Gastroesophageal sphincter (tissue), 4 donors: ENCODE data around the gene RFNG. TPM values are rescaled to one million over a fixed set of nuclear protein-coding genes. Genes with fewer than 3 reads are reported as not detected.

Source experiments
- ATAC-seq: fragments of 150-250 bp; one replicate; pipeline ENCODE4 v1.9.1; 2016; ENCODE audit warnings: mild to moderate bottlenecking, moderate library complexity
- H3K27ac ChIP-seq, 4 donors: fragments of 200-600 bp; sonication (generic) in 3 of 4; 1 replicate in 3 of 4; 2 replicates in 1 of 4; pipeline ENCODE4 v1.5.1; 2016 to 2019
- H3K27me3 ChIP-seq: fragments of 200-600 bp; sonication (generic); one replicate; pipeline ENCODE4 v1.5.1; 2019
- H3K36me3 ChIP-seq, 2 donors: fragments of 200-600 bp; sonication (generic); one replicate each; pipeline ENCODE4 v1.5.1; 2019; ENCODE audit warnings: control low read depth in 1 of 2
- H3K4me1 ChIP-seq, 3 donors: fragments of 200-600 bp; sonication (generic); 1 replicate in 2 of 3; 2 replicates in 1 of 3; pipeline ENCODE4 v1.5.1; 2016 to 2019; ENCODE audit warnings: control low read depth in 2 of 3
- H3K4me3 ChIP-seq, 2 donors: fragments of 200-600 bp; sonication (generic); one replicate each; pipeline ENCODE4 v1.5.1; 2019; ENCODE audit warnings: mild to moderate bottlenecking in 1 of 2, moderate library complexity in 1 of 2
- H3K9me3 ChIP-seq, 3 donors: fragments of 200-600 bp; sonication (generic); one replicate each; pipeline ENCODE4 v1.5.1; 2017 to 2019; ENCODE audit warnings: control low read depth in 2 of 3
- EP300 ChIP-seq: sonication (generic); formaldehyde crosslinking; IDR thresholded peaks from one replicate; pipeline ENCODE4 v1.6.1; 2017; ENCODE audit warnings: antibody characterized with exemption, mild to moderate bottlenecking
- POLR2A ChIP-seq, 2 donors: fragments of 450-650 bp; IDR thresholded peaks; one replicate each; pipeline ENCODE4 v1.6.1; 2017; ENCODE audit warnings: antibody characterized with exemption in 2 of 2, mild to moderate bottlenecking in 2 of 2, moderate library complexity in 1 of 2
- POLR2AphosphoS5 ChIP-seq: sonication (generic); formaldehyde crosslinking; IDR thresholded peaks from one replicate; pipeline ENCODE4 v1.6.1; 2017; ENCODE audit warnings: antibody characterized with exemption
- WGBS, 2 donors: methylation state at CpG; one replicate each; pipeline ENCODE4 v1.1.5; 2018; ENCODE audit warnings: low coverage in 1 of 2; 5-methylcytosine and 5-hydroxymethylcytosine counted together
- total RNA-seq, 4 donors: library from RNA; depleted of rRNA; stranded (reverse); fragments of >200 nt; gene quantifications; one replicate each; pipeline ENCODE4 v1.1.0, GENCODE V29; 2016
- TF ChIP-seq, protein P1 (sequence below), 4 experiments: fragments of 200-600 bp in 2 of 4; fragments of 450-650 bp in 2 of 4; sonication (generic) in 1 of 4; IDR thresholded peaks; one replicate each; pipeline ENCODE4 v1.5.1; 2017 to 2019; ENCODE audit warnings: antibody characterized with exemption in 4 of 4, mild to moderate bottlenecking in 2 of 4, moderate library complexity in 2 of 4

Gene RFNG
- total RNA-seq, 4 donors from 2014 or later = 28.8 to 48.2 (median 34.3) TPM

DNA sequence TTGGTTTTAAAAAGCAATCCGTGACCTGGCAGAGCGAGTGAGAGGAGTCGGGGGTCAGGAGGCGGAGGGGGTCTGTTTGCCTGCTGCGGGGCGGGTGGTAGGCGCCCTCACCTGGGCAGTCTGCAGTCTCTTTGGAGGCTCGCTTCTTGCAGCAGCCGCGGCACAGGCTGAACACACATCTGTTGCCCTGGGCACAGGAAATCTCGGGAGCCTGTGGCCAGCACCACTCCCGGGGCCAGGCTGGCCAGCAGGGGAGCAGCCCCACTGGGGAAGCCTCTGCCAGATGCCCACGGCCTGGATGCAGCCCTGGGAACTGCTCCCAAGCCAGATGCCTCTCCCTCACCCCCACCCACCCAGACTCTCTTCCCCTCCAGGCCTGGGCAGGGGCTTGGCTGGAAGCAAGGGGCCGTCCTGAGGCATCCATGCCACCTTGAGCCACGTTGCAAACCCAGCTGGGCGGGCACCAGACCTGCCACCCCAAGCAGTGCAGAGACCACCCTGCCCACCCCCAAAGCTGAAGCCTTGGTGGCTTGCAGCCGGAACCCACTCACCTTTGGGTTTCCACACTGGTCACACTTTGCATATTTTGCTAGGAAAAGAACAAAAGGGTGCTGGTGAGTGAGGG is 6.7 kb upstream of the RFNG start:
- peaks cover 0 to 20% (median 1%) of the 10 kb centered on the region in 3 donors for H3K4me1 ChIP-seq
- H3K9me3 ChIP-seq = no peaks in the 10 kb centered on the region
- no peak overlapping the region for H3K27ac ChIP-seq
- peaks cover 0 to 100% of the 10 kb centered on the region in 2 donors for H3K36me3 ChIP-seq
- H3K27me3 ChIP-seq = no peaks in the 10 kb centered on the region
- no peak for ATAC-seq
- no CpG with 5 or more reads among the region's 17 CpGs for WGBS, 2 donors
- no peak overlapping the region for H3K4me3 ChIP-seq
- TF ChIP-seq POLR2AphosphoS5 = no peak
- TF ChIP-seq POLR2A (IDR thresholded peaks at IDR 0.05) = no peak
- TF ChIP-seq, protein P1, sequence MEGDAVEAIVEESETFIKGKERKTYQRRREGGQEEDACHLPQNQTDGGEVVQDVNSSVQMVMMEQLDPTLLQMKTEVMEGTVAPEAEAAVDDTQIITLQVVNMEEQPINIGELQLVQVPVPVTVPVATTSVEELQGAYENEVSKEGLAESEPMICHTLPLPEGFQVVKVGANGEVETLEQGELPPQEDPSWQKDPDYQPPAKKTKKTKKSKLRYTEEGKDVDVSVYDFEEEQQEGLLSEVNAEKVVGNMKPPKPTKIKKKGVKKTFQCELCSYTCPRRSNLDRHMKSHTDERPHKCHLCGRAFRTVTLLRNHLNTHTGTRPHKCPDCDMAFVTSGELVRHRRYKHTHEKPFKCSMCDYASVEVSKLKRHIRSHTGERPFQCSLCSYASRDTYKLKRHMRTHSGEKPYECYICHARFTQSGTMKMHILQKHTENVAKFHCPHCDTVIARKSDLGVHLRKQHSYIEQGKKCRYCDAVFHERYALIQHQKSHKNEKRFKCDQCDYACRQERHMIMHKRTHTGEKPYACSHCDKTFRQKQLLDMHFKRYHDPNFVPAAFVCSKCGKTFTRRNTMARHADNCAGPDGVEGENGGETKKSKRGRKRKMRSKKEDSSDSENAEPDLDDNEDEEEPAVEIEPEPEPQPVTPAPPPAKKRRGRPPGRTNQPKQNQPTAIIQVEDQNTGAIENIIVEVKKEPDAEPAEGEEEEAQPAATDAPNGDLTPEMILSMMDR (IDR thresholded peaks at IDR 0.05) = no peak
- TF ChIP-seq EP300 = no peak

DNA sequence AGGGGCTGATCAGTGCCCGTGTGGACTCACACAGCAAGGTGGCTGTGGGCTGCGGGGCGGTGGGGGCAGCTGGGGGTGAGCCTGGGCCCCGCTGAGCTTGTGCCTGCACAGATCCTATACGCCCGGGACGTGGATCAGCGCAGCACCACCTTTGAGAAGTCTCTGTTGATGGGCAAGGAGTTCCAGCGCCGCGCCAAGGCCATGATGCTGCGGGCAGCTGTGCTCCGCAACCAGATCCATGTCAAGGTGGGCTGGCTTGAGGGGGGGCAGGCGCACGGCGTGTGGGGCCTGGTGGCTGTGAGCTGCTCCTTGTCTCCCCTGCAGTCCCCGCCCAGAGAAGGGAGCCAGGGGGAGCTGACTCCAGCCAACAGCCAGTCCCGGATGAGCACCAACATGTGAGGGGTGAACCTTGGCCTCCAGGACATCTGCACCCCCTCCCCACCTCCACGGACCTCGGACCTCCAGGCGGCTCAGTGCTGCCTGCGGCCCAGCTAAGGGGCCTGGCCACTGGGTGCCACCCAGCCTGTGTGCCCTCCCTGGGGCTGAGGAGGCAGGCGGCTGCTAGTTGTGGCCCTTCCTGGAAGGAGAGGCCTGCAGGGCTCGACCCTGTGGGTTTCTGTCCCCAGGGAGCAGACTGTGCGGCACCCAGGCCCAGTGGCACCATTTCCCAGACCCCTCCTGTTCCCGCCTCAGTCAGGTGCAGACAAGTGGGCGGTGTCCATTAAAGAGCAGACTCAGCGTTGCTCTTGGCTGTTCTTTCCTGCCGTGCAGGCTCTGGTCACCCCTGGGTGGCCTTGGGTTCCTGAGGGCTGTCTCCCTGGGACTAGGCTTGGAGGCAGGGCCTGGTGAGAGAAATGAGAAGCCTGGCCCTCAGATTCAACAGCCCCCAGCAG is 5.4 kb upstream of the RFNG start:
- peaks cover 0 to 89% of the 10 kb centered on the region in 2 donors for H3K36me3 ChIP-seq

GRCh38 chr17:82055965-82056728 is 4.5 kb upstream of the RFNG start:
- ATAC-seq = no peak
- Histone ChIP-seq H3K4me3 (no peak overlapping the region), H3K4me1 (peaks cover 0 to 33% (median 12%) of the 10 kb centered on the region in 3 donors), H3K27ac (no peak overlapping the region), H3K36me3 (peaks cover 0 to 80% of the 10 kb centered on the region in 2 donors), H3K27me3 (no peaks in the 10 kb centered on the region), H3K9me3 (no peaks in the 10 kb centered on the region)
- 80% methylated on average over 1 of the region's 28 CpGs; no CpG with 5 or more reads in 1 of the 2 donors for WGBS, 2 donors
- TF ChIP-seq POLR2AphosphoS5 = no peak
- no peak for TF ChIP-seq POLR2A (IDR thresholded peaks at IDR 0.05)
- no peak for TF ChIP-seq EP300
- TF ChIP-seq, protein P1 (IDR thresholded peaks at IDR 0.05) = no peak

More for the DNA sequence above, 5.4 kb upstream of the RFNG start:
- no peak for TF ChIP-seq POLR2AphosphoS5
- Histone ChIP-seq H3K4me3 (no peak overlapping the region), H3K27me3 (no peaks in the 10 kb centered on the region), H3K27ac (no peak overlapping the region), H3K4me1 (peaks cover 0 to 33% (median 12%) of the 10 kb centered on the region in 3 donors), H3K9me3 (no peaks in the 10 kb centered on the region)
- ATAC-seq = no peak
- no CpG with 5 or more reads among the region's 29 CpGs for WGBS, 2 donors

DNA sequence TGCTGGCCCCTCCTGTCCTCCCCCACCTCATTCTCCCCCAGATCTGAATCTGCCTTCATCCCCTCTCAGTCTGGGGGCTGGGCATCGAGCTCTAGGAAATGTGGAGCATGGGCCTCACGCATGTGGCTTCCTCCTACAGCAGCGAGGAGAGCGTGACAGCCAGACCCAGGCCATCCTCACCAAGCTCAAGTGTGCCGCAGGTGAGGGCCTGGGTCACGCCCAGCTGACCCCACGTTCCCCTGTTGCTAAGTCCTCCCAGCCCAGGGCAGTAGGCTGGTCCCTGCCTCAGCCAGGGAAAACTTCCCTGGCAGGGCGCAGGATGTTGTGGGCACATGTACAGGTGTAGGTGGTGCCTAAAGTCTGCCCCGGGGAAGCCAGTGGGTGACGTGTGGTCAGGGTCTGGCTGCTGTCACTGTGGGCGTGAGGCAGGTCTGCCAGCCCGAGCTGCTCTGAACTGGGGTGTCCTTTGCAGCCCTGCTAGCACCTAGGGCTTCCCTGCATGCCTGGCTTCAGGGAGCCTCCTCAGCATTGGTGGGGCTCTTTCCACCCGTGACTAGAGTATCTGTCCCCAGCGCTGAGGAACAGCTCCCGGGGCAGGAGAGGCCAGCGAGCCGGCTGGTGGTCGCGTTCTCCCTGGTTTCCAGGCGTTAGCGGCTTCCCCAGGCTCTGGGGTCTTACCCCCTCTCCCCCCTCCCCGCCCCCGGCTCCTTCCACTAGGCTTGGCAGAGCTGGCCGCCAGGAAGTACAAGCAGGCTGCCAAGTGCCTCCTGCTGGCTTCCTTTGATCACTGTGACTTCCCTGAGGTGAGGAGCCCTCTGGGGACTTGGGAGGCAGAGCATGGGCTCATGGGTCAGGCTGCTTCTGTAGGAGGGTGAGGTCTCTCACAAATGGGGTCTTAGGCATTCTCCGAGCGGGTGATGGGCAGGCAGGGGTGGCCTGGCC is 3.7 kb upstream of the RFNG start:
- TF ChIP-seq EP300 = no peak
- TF ChIP-seq POLR2A (IDR thresholded peaks at IDR 0.05) = no peak
- TF ChIP-seq, protein P1 (IDR thresholded peaks at IDR 0.05) = no peak
- TF ChIP-seq POLR2AphosphoS5 = no peak
- Histone ChIP-seq H3K36me3 (peaks cover 0 to 75% of the 10 kb centered on the region in 2 donors), H3K27ac (no peak overlapping the region), H3K27me3 (no peaks in the 10 kb centered on the region), H3K4me1 (peaks cover 0 to 41% (median 18%) of the 10 kb centered on the region in 3 donors), H3K9me3 (no peaks in the 10 kb centered on the region), H3K4me3 (no peak overlapping the region)
- no peak for ATAC-seq
- 60 to 78% methylated on average over 1 to 3 of the region's 26 CpGs for WGBS, 2 donors
